Measurements from ENCODE around the gene SLC46A3.
"Not testable (repeated sequence)": the region's sequence is repeated elsewhere in the genome, so short reads cannot be mapped to it uniquely, and the experiment has no call there.

SLC46A3 gene

GRCh38 chr13:28718543-28719226 is at the start of gene SLC46A3:
Gene SLC46A3 (minus strand): TSS chr13:28718970. CDS start chr13:28717998, 972 bp downstream.
- DNase-seq, result peak; percentile 75

- DNase-seq, result no peak
Observed at GRCh38 chr13:28763887-28764286, 45.1 kb upstream of the SLC46A3 start.

GRCh38 chr13:28761586-28761985 is 42.8 kb upstream of the SLC46A3 start:
- DNase-seq, result no peak

GRCh38 chr13:28755546-28755870 is 36.7 kb upstream of the SLC46A3 start:
- no peak for DNase-seq

GRCh38 chr13:28754698-28755545 is 36.2 kb upstream of the SLC46A3 start:
- DNase-seq, result no peak

- DNase-seq, result no peak
Observed at GRCh38 chr13:28753946-28754345, 35.2 kb upstream of the SLC46A3 start.

- DNase-seq, result peak; percentile 48
Observed at GRCh38 chr13:28753208-28753892, 34.6 kb upstream of the SLC46A3 start.

GRCh38 chr13:28751175-28751960 is 32.6 kb upstream of the SLC46A3 start:
- no peak for DNase-seq

- no peak for DNase-seq
Observed at GRCh38 chr13:28750187-28751045, 31.6 kb upstream of the SLC46A3 start.

- DNase-seq, result no peak
Observed at GRCh38 chr13:28747851-28748250, 29.1 kb upstream of the SLC46A3 start.

- no peak for DNase-seq
Observed at GRCh38 chr13:28746287-28746612, 27.5 kb upstream of the SLC46A3 start.

- no peak for DNase-seq
Observed at GRCh38 chr13:28744656-28745055, 25.9 kb upstream of the SLC46A3 start.

GRCh38 chr13:28744091-28744536 is 25.3 kb upstream of the SLC46A3 start:
- no peak for DNase-seq

GRCh38 chr13:28743499-28744083 is 24.8 kb upstream of the SLC46A3 start:
- no peak for DNase-seq

GRCh38 chr13:28743020-28743419 is 24.2 kb upstream of the SLC46A3 start:
- DNase-seq, result no peak

GRCh38 chr13:28742445-28742844 is 23.7 kb upstream of the SLC46A3 start:
- not testable (repeated sequence) for DNase-seq

GRCh38 chr13:28741084-28741491 is 22.3 kb upstream of the SLC46A3 start:
- no peak for DNase-seq

GRCh38 chr13:28739376-28739775 is 20.6 kb upstream of the SLC46A3 start:
- no peak for DNase-seq

GRCh38 chr13:28735481-28736029 is 16.8 kb upstream of the SLC46A3 start:
- no peak for DNase-seq

GRCh38 chr13:28734906-28735305 is 16.1 kb upstream of the SLC46A3 start:
- DNase-seq, result no peak

GRCh38 chr13:28730762-28731161 is 12.0 kb upstream of the SLC46A3 start:
- no peak for DNase-seq

Data from NCI-H1048 (cell line).